GM12874 (cell line): ENCODE measurements around the gene NUP88.

Experiments used
- TF ChIP-seq, protein P1 (sequence below): IDR thresholded peaks from 2 replicates; pipeline ENCODE4 v1.5.1; 2011; ENCODE audit warnings: low read depth, mild to moderate bottlenecking, control low read depth, low read length, moderate library complexity; ENCODE audit not compliant: insufficient read depth

NUP88 gene

DNA sequence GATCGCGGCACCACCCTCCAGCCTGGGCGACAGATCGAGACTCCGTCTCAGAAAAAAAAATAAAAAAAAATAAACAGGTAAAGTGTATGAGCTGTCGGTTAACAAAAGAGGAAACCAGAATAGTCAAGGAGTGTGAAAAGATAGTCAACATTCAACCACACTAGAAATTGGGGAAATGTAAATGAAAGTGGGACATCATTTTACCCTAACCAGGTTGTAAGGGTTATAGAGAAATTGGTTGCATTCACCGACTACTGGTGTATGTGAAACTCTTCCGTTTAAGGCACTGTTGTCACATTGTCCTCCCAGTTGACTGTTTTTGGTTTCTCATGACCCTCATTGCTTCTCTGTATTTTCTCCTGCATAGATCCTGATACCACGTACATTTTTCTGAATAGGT lies 74.5 kb downstream of the NUP88 start:
- TF ChIP-seq, protein P1, sequence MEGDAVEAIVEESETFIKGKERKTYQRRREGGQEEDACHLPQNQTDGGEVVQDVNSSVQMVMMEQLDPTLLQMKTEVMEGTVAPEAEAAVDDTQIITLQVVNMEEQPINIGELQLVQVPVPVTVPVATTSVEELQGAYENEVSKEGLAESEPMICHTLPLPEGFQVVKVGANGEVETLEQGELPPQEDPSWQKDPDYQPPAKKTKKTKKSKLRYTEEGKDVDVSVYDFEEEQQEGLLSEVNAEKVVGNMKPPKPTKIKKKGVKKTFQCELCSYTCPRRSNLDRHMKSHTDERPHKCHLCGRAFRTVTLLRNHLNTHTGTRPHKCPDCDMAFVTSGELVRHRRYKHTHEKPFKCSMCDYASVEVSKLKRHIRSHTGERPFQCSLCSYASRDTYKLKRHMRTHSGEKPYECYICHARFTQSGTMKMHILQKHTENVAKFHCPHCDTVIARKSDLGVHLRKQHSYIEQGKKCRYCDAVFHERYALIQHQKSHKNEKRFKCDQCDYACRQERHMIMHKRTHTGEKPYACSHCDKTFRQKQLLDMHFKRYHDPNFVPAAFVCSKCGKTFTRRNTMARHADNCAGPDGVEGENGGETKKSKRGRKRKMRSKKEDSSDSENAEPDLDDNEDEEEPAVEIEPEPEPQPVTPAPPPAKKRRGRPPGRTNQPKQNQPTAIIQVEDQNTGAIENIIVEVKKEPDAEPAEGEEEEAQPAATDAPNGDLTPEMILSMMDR: no peak
